B cell (primary cell): ENCODE measurements around the gene NTRK3. TPM values are rescaled to one million over a fixed set of nuclear protein-coding genes. Genes with fewer than 3 reads are reported as not detected.

ENCODE experiments used
- ATAC-seq: fragments of 200-7000 bp; cut with Tn5 transposase; one replicate; pipeline ENCODE4 v1.10.0; 2021; ENCODE audit warnings: low read depth, mild to moderate bottlenecking, moderate number of reproducible peaks, moderate library complexity
- CTCF ChIA-PET: fragments of 350-600 bp; sonication (Branson Sonifier 250); formaldehyde crosslinking; loops from one replicate; lab custom pipeline; 2021; ENCODE audit warnings: antibody characterized with exemption, inconsistent platforms; lab: Charles Lee
- POLR2A ChIA-PET: fragments of 350-600 bp; sonication (Branson Sonifier 250); formaldehyde crosslinking; loops from one replicate; lab custom pipeline; 2021; ENCODE audit warnings: antibody characterized with exemption; lab: Charles Lee
- DNase-seq: peaks from one replicate; pipeline ENCODE4 v3.0.0; 2013
- H2AFZ ChIP-seq: 2 replicates; pipeline ENCODE4 v1.6.1; 2012; ENCODE audit warnings: mild to moderate bottlenecking, low read depth, low read length; ENCODE audit not compliant: insufficient read depth, poor library complexity, severe bottlenecking
- H3K27ac ChIP-seq, 2 donors: 1 replicate in 1 of 2; 2 replicates in 1 of 2; pipeline ENCODE4 v1.5.1; 2012 to 2013; ENCODE audit warnings: low read length in 2 of 2, mild to moderate bottlenecking in 2 of 2, moderate library complexity in 1 of 2
- H3K27me3 ChIP-seq, 4 experiments: fragments of 200-600 bp in 1 of 4; sonication (generic) in 1 of 4; replicated peaks in 1 of 4; 1 replicate in 2 of 4; 2 replicates in 2 of 4; pipeline versions ENCODE4 v1.6.1 to v1.7.0; 2013 to 2016; ENCODE audit warnings: low read length in 3 of 4, mild to moderate bottlenecking in 2 of 4, mixed read lengths in 1 of 4, moderate library complexity in 1 of 4; ENCODE audit not compliant: insufficient read depth in 4 of 4, control insufficient read depth in 3 of 4; ENCODE audit errors: control extremely low read depth in 1 of 4
- H3K36me3 ChIP-seq, 2 experiments: replicated peaks in 1 of 2; 1 replicate in 1 of 2; 2 replicates in 1 of 2; pipeline versions ENCODE4 v1.6.1 to v1.7.1; 2013; ENCODE audit warnings: low read length in 1 of 2; ENCODE audit not compliant: insufficient read depth in 2 of 2, control insufficient read depth in 1 of 2; ENCODE audit errors: control extremely low read depth in 1 of 2, extremely low read depth in 1 of 2
- H3K4me1 ChIP-seq, 2 donors: fragments of 200-600 bp in 1 of 2; sonication (generic) in 1 of 2; 1 replicate in 1 of 2; 2 replicates in 1 of 2; pipeline versions ENCODE4 v1.5.1 to v1.6.1; 2013 to 2017; ENCODE audit warnings: low read length in 2 of 2; ENCODE audit not compliant: control insufficient read depth in 2 of 2, insufficient read depth in 2 of 2
- H3K4me2 ChIP-seq: replicated peaks from 2 replicates; pipeline ENCODE3; 2012; ENCODE audit warnings: mild to moderate bottlenecking, low read depth, low read length; ENCODE audit not compliant: poor library complexity, severe bottlenecking
- H3K4me3 ChIP-seq, 5 experiments: fragments of 200-600 bp in 1 of 5; sonication (generic) in 1 of 5; 1 replicate in 3 of 5; 2 replicates in 2 of 5; pipeline versions ENCODE4 v1.5.1 to v1.7.0; 2011 to 2016; ENCODE audit warnings: low read length in 4 of 5, mild to moderate bottlenecking in 4 of 5, low read depth in 2 of 5, control low read depth in 1 of 5, moderate library complexity in 1 of 5; ENCODE audit not compliant: insufficient read depth in 1 of 5; ENCODE audit errors: control extremely low read depth in 1 of 5, extremely low read depth in 1 of 5
- H3K79me2 ChIP-seq: fragments of 200-600 bp; sonication (generic); one replicate; pipeline ENCODE4 v1.6.0; 2016; ENCODE audit warnings: low read length; ENCODE audit not compliant: control insufficient read depth, insufficient read depth
- H3K9ac ChIP-seq: fragments of 200-600 bp; sonication (generic); 2 replicates; pipeline ENCODE4 v1.6.1; 2017; ENCODE audit warnings: mild to moderate bottlenecking, low read length, moderate library complexity
- H3K9me3 ChIP-seq, 3 donors: one replicate each; pipeline versions ENCODE4 v1.6.1 to v1.7.1; 2013; ENCODE audit warnings: low read length in 2 of 3; ENCODE audit not compliant: control insufficient read depth in 2 of 3, insufficient read depth in 1 of 3; ENCODE audit errors: control extremely low read depth in 1 of 3
- H4K20me1 ChIP-seq: 2 replicates; pipeline ENCODE4 v1.6.0; 2012; ENCODE audit warnings: mild to moderate bottlenecking, low read length; ENCODE audit not compliant: insufficient read depth, control insufficient read depth, poor library complexity, severe bottlenecking
- H3K27ac Mint-ChIP-seq: one replicate; pipeline ENCODE4 v1.8.0; 2021; ENCODE audit warnings: mixed read lengths
- H3K27me3 Mint-ChIP-seq: one replicate; pipeline ENCODE4 v1.8.0; 2021; ENCODE audit warnings: mixed read lengths
- H3K4me1 Mint-ChIP-seq: one replicate; pipeline ENCODE4 v1.8.0; 2021; ENCODE audit warnings: mixed read lengths
- H3K4me3 Mint-ChIP-seq: one replicate; pipeline ENCODE4 v1.8.0; 2021; ENCODE audit warnings: mixed read lengths
- H3K9me3 Mint-ChIP-seq: one replicate; pipeline ENCODE4 v1.8.0; 2022; ENCODE audit warnings: mixed read lengths; ENCODE audit not compliant: insufficient read depth
- CTCF ChIP-seq: fragments of 200-600 bp; IDR thresholded peaks from one replicate; pipeline ENCODE4 v1.8.0; 2022; ENCODE audit warnings: antibody characterized with exemption, mild to moderate bottlenecking
- EZH2 ChIP-seq: IDR thresholded peaks from 2 replicates; pipeline ENCODE4 v1.6.1; 2012; ENCODE audit warnings: borderline replicate concordance, low read depth, mild to moderate bottlenecking, moderate library complexity, low read length; ENCODE audit not compliant: insufficient read depth, poor library complexity, severe bottlenecking
- WGBS: methylation state at CpG from one replicate; pipeline ENCODE4 v1.1.5; 2013; ENCODE audit warnings: missing lambda C conversion rate; ENCODE audit not compliant: insufficient coverage; 5-methylcytosine and 5-hydroxymethylcytosine counted together
- intact Hi-C: fragments of 100-400 bp; cut with micrococcal nuclease; formaldehyde crosslinking; loops from one replicate; pipeline ENCODE4 v1.10.0; 2022
- polyA plus RNA-seq: library from polyadenylated mRNA; depleted of rRNA; stranded (reverse); fragments of >200 nt; gene quantifications from 2 replicates; pipeline ENCODE4 v1.2.3, GENCODE V29; 2012
- total RNA-seq, 2 donors: library from RNA; stranded (reverse); fragments of 120-200 nt in 1 of 2; gene quantifications; 1 replicate in 1 of 2; 2 replicates in 1 of 2; pipeline versions ENCODE4 v1.2.3 to v1.2.4, GENCODE V29; 2013 to 2022

The NTRK3 gene
- total and polyA plus RNA-seq, 2 donors (not counting 1 experiment from before 2014, with no cell fraction given): not detected

GRCh38 chr15:88302373-88302772 is 45.8 kb upstream of the NTRK3 start:
- ChIA-PET CTCF (no interaction called here), POLR2A (no interaction called here)
- no peak for DNase-seq
- no peak overlapping the region for H3K4me2 ChIP-seq
- no peaks in the 10 kb centered on the region for H4K20me1 ChIP-seq
- intact Hi-C loops: no loop called here
- Mint-ChIP-seq H3K27ac (no peak overlapping the region), H3K9me3 (no peaks in the 10 kb centered on the region), H3K4me1 (no peaks in the 10 kb centered on the region), H3K27me3 (peaks cover 15% of the 10 kb centered on the region), H3K4me3 (no peak overlapping the region)
- no peak overlapping the region for H3K27ac ChIP-seq
- H3K9ac ChIP-seq: no peak overlapping the region
- H3K79me2 ChIP-seq: no peaks in the 10 kb centered on the region
- no peak for ATAC-seq
- H2AFZ ChIP-seq: no peak overlapping the region
- no peaks in the 10 kb centered on the region for H3K4me1 ChIP-seq
- 70% methylated on average over 3 of the region's 3 CpGs for WGBS
- TF ChIP-seq EZH2 (no peak), CTCF (no peak)
- H3K4me3 ChIP-seq: no peak overlapping the region
- H3K27me3 ChIP-seq: peaks cover 0 to 3% (median 0%) of the 10 kb centered on the region in 4 experiments
- H3K9me3 ChIP-seq: peaks cover 0 to 1% (median 0%) of the 10 kb centered on the region in 3 donors
- no peaks in the 10 kb centered on the region for H3K36me3 ChIP-seq

- no peak for DNase-seq
- H2AFZ ChIP-seq: no peak overlapping the region
- H3K79me2 ChIP-seq: no peaks in the 10 kb centered on the region
- intact Hi-C loops: no loop called here
- Mint-ChIP-seq H3K4me1 (no peaks in the 10 kb centered on the region), H3K27me3 (peaks cover 15% of the 10 kb centered on the region), H3K9me3 (no peaks in the 10 kb centered on the region), H3K4me3 (no peak overlapping the region), H3K27ac (no peak overlapping the region)
- no peak overlapping the region for H3K4me2 ChIP-seq
- 85% methylated on average over 2 of the region's 2 CpGs for WGBS
- H3K9me3 ChIP-seq: peaks cover 0 to 1% (median 0%) of the 10 kb centered on the region in 3 donors
- H4K20me1 ChIP-seq: no peaks in the 10 kb centered on the region
- H3K4me1 ChIP-seq: no peaks in the 10 kb centered on the region
- no peak for ATAC-seq
- no peaks in the 10 kb centered on the region for H3K36me3 ChIP-seq
- H3K9ac ChIP-seq: no peak overlapping the region
- CTCF ChIA-PET: no interaction called here
- H3K27ac ChIP-seq: no peak overlapping the region
- H3K27me3 ChIP-seq: peaks cover 0 to 3% (median 0%) of the 10 kb centered on the region in 4 experiments
- no peak overlapping the region for H3K4me3 ChIP-seq
- TF ChIP-seq EZH2: no peak
- TF ChIP-seq CTCF: no peak
- POLR2A ChIA-PET: no interaction called here
Observed at GRCh38 chr15:88301311-88301710, 44.8 kb upstream of the NTRK3 start.
